Neuronal stem cell (in vitro differentiated cells): ENCODE measurements around the gene C12orf76.
A peak's percentile ranks its signal among the peaks of the same experiment; 100 is the strongest.
"Not testable (repeated sequence)": the region's sequence is repeated elsewhere in the genome, so short reads cannot be mapped to it uniquely, and the experiment has no call there.

Experiments used
- DNase-seq: peaks from one replicate; pipeline ENCODE4 v3.0.0-alpha.2; 2013; ENCODE audit warnings: low spot score
- H2AFZ ChIP-seq: one replicate; pipeline ENCODE4 v1.6.1; 2013; ENCODE audit warnings: mild to moderate bottlenecking, low read length, inconsistent platforms
- H2AK5ac ChIP-seq: 2 replicates; pipeline ENCODE4 v1.6.1; 2013; ENCODE audit warnings: low read depth, mild to moderate bottlenecking, inconsistent platforms, low read length, moderate library complexity, mixed read lengths
- H2BK120ac ChIP-seq: 2 replicates; pipeline ENCODE4 v1.6.1; 2013; ENCODE audit warnings: low read depth, mild to moderate bottlenecking, inconsistent platforms, low read length, moderate library complexity, mixed read lengths
- H2BK12ac ChIP-seq: one replicate; pipeline ENCODE4 v1.6.1; 2013; ENCODE audit warnings: low read length, inconsistent platforms
- H2BK15ac ChIP-seq: 2 replicates; pipeline ENCODE4 v1.6.1; 2013; ENCODE audit warnings: mild to moderate bottlenecking, low read length, inconsistent platforms, mixed read lengths
- H2BK5ac ChIP-seq: one replicate; pipeline ENCODE4 v1.6.1; 2013; ENCODE audit warnings: inconsistent platforms, mild to moderate bottlenecking, low read length, moderate library complexity
- H3K14ac ChIP-seq: one replicate; pipeline ENCODE4 v1.6.1; 2013; ENCODE audit warnings: low read length, inconsistent platforms
- H3K18ac ChIP-seq: 2 replicates; pipeline ENCODE4 v1.6.1; 2013; ENCODE audit warnings: low read length, inconsistent platforms
- H3K23ac ChIP-seq: 2 replicates; pipeline ENCODE4 v1.6.1; 2013; ENCODE audit warnings: low read depth, mild to moderate bottlenecking, mixed read lengths, low read length, inconsistent platforms; ENCODE audit not compliant: poor library complexity
- H3K27ac ChIP-seq: replicated peaks from 3 replicates; pipeline ENCODE4 v1.5.1; 2013; ENCODE audit warnings: low read length, inconsistent platforms
- H3K27me3 ChIP-seq, 3 experiments: 2 replicates each; pipeline ENCODE4 v1.6.1; 2013; ENCODE audit warnings: low read length in 3 of 3, mild to moderate bottlenecking in 2 of 3, inconsistent platforms in 1 of 3, low read depth in 1 of 3, mixed read lengths in 1 of 3, moderate library complexity in 1 of 3; ENCODE audit not compliant: control insufficient read depth in 3 of 3, insufficient read depth in 3 of 3
- H3K36me3 ChIP-seq, 2 donors: replicated peaks in 1 of 2; 2 replicates each; pipeline ENCODE4 v1.6.1; 2013; ENCODE audit warnings: low read length in 2 of 2; ENCODE audit not compliant: control insufficient read depth in 2 of 2, insufficient read depth in 2 of 2
- H3K4ac ChIP-seq: 2 replicates; pipeline ENCODE4 v1.6.1; 2013; ENCODE audit warnings: inconsistent platforms, mild to moderate bottlenecking, low read length, moderate library complexity
- H3K4me1 ChIP-seq, 2 donors: 1 replicate in 1 of 2; 2 replicates in 1 of 2; pipeline ENCODE4 v1.6.1; 2013; ENCODE audit warnings: low read length in 2 of 2, low read depth in 1 of 2; ENCODE audit not compliant: control insufficient read depth in 2 of 2, insufficient read depth in 1 of 2
- H3K4me2 ChIP-seq: one replicate; pipeline ENCODE4 v1.6.1; 2013; ENCODE audit warnings: mild to moderate bottlenecking, low read length, inconsistent platforms; ENCODE audit not compliant: insufficient read depth, poor library complexity, severe bottlenecking
- H3K4me3 ChIP-seq, 2 donors: 2 replicates each; pipeline ENCODE4 v1.5.1; 2013; ENCODE audit warnings: low read length in 2 of 2, mild to moderate bottlenecking in 2 of 2, inconsistent platforms in 1 of 2, moderate library complexity in 1 of 2
- H3K79me1 ChIP-seq: one replicate; pipeline ENCODE4 v1.6.1; 2013; ENCODE audit warnings: low read depth, mild to moderate bottlenecking, inconsistent platforms, low read length, moderate library complexity
- H3K9ac ChIP-seq: one replicate; pipeline ENCODE4 v1.6.1; 2013; ENCODE audit warnings: mild to moderate bottlenecking, low read depth, low read length, inconsistent platforms; ENCODE audit not compliant: poor library complexity
- H3K9me3 ChIP-seq, 2 donors: replicated peaks in 1 of 2; 2 replicates each; pipeline versions ENCODE3 to v1.6.1; 2013; ENCODE audit warnings: low read length in 2 of 2, mild to moderate bottlenecking in 2 of 2, inconsistent platforms in 1 of 2, low read depth in 1 of 2, mixed read lengths in 1 of 2, moderate library complexity in 1 of 2; ENCODE audit not compliant: control insufficient read depth in 2 of 2, insufficient read depth in 1 of 2
- H4K8ac ChIP-seq: one replicate; pipeline ENCODE4 v1.6.1; 2013; ENCODE audit warnings: low read depth, mild to moderate bottlenecking, inconsistent platforms, low read length, moderate library complexity
- H4K91ac ChIP-seq: one replicate; pipeline ENCODE4 v1.6.1; 2013; ENCODE audit warnings: low read length, low read depth, mild to moderate bottlenecking, inconsistent platforms; ENCODE audit not compliant: poor library complexity
- WGBS, 2 donors: extraction: QIAGEN DNeasy Blood & Tissue Kit; methylation state at CpG; one replicate each; pipeline ENCODE4 v1.1.7; 2013; ENCODE audit warnings: missing lambda C conversion rate in 2 of 2, mixed read lengths in 1 of 2; ENCODE audit not compliant: insufficient read length in 2 of 2, insufficient replicate concordance in 1 of 2; ENCODE audit errors: extremely low coverage in 2 of 2; 5-methylcytosine and 5-hydroxymethylcytosine counted together

C12orf76 gene

DNA sequence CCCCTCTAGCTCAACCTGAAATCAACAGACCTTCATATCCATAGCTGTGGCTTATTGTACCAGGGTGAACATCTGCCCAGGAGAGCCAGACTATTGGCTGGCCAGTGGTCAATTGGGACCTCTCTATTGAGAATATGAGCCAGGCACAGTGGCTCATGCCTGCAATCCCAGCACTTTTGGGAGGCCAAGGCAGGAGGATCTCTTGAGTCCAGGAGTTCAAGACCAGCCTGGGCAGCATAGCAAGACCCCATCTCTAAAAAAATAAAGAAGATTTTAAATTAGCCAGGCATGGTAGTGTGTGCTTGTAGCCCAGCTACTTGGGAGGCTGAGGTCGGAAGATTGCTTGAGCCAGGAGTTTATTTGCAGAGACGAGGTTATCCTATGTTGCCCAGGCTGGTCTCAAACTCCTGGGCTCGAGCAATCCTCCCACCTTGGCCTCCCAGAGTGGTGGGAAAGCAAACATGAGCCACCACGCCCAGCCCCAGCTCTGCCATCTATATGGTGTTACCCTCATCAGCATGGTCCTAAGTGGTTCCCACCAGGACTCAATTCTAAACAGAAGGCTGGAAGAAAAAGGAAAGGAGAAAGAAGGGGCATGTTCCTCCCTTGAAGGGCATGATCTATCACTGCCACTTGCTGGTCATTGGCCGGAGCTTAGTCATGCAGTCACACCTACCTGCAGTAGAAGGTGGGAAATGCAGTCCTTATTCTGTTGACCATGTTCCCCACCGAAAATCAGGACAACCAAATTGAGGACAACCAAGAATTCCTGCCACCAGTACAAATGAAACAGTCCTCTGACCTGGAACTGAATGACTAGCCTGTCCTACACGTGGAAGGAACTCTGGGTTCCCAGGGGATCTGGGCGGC lies 42.2 kb upstream of the C12orf76 start:
- no peak overlapping the region for H4K91ac ChIP-seq
- H3K27ac ChIP-seq = no peak overlapping the region
- no peak overlapping the region for H2BK120ac ChIP-seq
- H3K36me3 ChIP-seq = no peaks in the 10 kb centered on the region
- no peak overlapping the region for H3K14ac ChIP-seq
- H3K4ac ChIP-seq = no peak overlapping the region
- H3K4me3 ChIP-seq = no peak overlapping the region
- H2BK12ac ChIP-seq = no peak overlapping the region
- H3K4me1 ChIP-seq = no peaks in the 10 kb centered on the region
- no peak overlapping the region for H2AFZ ChIP-seq
- H3K4me2 ChIP-seq = no peak overlapping the region
- no peak overlapping the region for H3K18ac ChIP-seq
- no peaks in the 10 kb centered on the region for H3K79me1 ChIP-seq
- no peak overlapping the region for H4K8ac ChIP-seq
- H2BK15ac ChIP-seq = no peak overlapping the region
- H3K9me3 ChIP-seq = no peaks in the 10 kb centered on the region
- H2BK5ac ChIP-seq = no peak overlapping the region
- H3K27me3 ChIP-seq = peaks cover 0 to 3% (median 0%) of the 10 kb centered on the region in 3 experiments
- no peak overlapping the region for H3K9ac ChIP-seq
- no CpG with 5 or more reads among the region's 8 CpGs for WGBS, 2 donors
- DNase-seq = no peak
- H3K23ac ChIP-seq = no peak overlapping the region
- H2AK5ac ChIP-seq = no peak overlapping the region

DNA sequence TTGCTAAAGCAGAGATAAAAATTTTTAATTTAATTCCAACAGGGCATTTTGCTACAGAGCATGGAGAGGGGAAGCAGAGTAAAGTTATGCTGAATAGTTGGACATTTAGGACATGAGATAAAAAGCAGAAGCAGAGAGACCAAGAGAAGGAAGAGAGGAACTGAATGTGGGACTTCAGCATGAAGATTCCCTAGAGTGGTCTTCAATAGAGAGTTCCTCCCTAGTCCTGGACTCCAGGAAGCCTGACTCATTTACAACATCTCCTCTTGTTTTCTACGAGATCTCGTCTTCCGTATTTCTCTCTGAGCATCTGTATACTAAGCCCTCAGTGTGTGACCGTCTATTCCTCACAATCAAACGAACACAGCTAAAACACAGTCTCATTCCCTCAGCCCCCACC lies 40.6 kb upstream of the C12orf76 start:
- H3K27me3 ChIP-seq = peaks cover 0 to 2% (median 0%) of the 10 kb centered on the region in 3 experiments
- no peak overlapping the region for H2AFZ ChIP-seq
- no peak overlapping the region for H2BK5ac ChIP-seq
- no peak overlapping the region for H3K9ac ChIP-seq
- no peak overlapping the region for H2BK12ac ChIP-seq
- H2AK5ac ChIP-seq = no peak overlapping the region
- no peak overlapping the region for H3K14ac ChIP-seq
- H2BK120ac ChIP-seq = no peak overlapping the region
- no peak overlapping the region for H3K27ac ChIP-seq
- no CpG with 5 or more reads among the region's 5 CpGs for WGBS, 2 donors
- H4K91ac ChIP-seq = no peak overlapping the region
- H3K9me3 ChIP-seq = no peaks in the 10 kb centered on the region
- H3K23ac ChIP-seq = no peak overlapping the region
- H3K4me2 ChIP-seq = no peak overlapping the region
- no peak overlapping the region for H2BK15ac ChIP-seq
- H3K18ac ChIP-seq = no peak overlapping the region
- no peak overlapping the region for H3K4ac ChIP-seq
- no peak overlapping the region for H4K8ac ChIP-seq
- DNase-seq = no peak
- no peaks in the 10 kb centered on the region for H3K79me1 ChIP-seq
- no peaks in the 10 kb centered on the region for H3K36me3 ChIP-seq
- no peak overlapping the region for H3K4me3 ChIP-seq
- no peaks in the 10 kb centered on the region for H3K4me1 ChIP-seq

DNA sequence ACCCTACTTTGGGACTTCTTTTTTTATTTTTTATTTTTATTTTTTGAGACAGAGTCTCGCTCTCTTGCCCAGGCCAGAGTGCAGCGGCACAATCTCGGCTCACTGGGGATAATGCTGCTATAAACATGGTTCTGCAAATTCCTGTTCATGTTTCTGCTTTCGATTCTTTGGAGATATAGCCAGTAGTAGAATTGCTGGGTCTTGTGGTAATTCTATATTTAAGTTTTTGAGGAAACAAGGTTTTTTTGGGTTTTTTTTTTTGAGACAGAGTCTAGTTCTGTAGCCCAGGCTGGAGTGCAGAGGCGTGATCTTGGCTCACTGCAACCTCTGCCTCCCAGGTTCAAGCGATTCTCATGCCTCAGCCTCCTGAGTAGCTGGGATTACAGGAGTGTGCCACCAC lies 39.9 kb upstream of the C12orf76 start:
- H3K9ac ChIP-seq, H3K4me2 ChIP-seq, H3K27ac ChIP-seq, H3K27me3 ChIP-seq, H2AFZ ChIP-seq, H2BK5ac ChIP-seq, H3K4me1 ChIP-seq, H3K9me3 ChIP-seq, H4K8ac ChIP-seq, H3K79me1 ChIP-seq, H3K18ac ChIP-seq, H3K14ac ChIP-seq, H2BK120ac ChIP-seq, H2BK12ac ChIP-seq, H3K4ac ChIP-seq, H4K91ac ChIP-seq, H3K36me3 ChIP-seq, DNase-seq, H2AK5ac ChIP-seq, H2BK15ac ChIP-seq, H3K4me3 ChIP-seq, H3K23ac ChIP-seq: not testable (repeated sequence)
- WGBS, 2 donors = no CpG with 5 or more reads among the region's 6 CpGs

DNA sequence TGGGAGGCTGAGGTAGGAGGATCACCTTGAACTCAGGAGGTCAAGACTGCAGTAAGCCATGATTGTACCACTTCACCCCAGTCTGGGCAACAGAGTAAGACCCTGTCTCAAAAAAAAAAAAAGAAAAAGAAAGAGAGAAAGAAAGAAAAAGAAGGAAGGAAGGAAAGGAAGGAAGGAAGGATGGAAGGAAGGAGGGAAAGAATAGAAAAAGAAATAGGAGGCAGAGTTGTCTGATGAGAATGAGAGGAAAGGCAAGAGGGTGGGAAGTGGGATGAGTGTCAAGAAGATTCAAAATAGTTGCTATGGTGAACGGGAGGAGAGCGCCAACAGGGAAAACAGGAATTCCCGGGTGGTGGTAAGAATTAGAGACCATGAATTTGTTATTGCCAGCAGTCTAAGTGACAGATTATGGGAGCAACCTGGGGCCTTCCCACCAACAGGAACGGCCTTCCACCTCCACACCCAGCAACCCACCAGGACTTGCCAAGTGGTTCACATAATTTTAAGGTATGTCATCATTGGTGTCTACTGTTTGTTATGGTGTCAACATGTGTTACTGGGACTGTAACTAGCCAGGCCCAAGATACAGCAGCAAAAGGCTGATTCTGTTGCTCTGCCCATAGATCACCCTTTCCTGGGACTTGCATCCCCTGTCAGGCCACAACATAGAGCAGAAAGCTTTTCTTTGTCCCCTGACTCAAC lies 36.1 kb upstream of the C12orf76 start:
- H3K4ac ChIP-seq = no peak overlapping the region
- no CpG with 5 or more reads among the region's 4 CpGs for WGBS, 2 donors
- no peak overlapping the region for H4K8ac ChIP-seq
- H2BK12ac ChIP-seq = no peak overlapping the region
- H2BK5ac ChIP-seq = no peak overlapping the region
- H3K23ac ChIP-seq = no peak overlapping the region
- H3K4me1 ChIP-seq = no peaks in the 10 kb centered on the region
- H4K91ac ChIP-seq = no peak overlapping the region
- H3K36me3 ChIP-seq = no peaks in the 10 kb centered on the region
- no peak for DNase-seq
- H2BK120ac ChIP-seq = no peak overlapping the region
- no peaks in the 10 kb centered on the region for H3K79me1 ChIP-seq
- H2AK5ac ChIP-seq = no peak overlapping the region
- no peak overlapping the region for H3K27ac ChIP-seq
- no peak overlapping the region for H3K14ac ChIP-seq
- H3K4me2 ChIP-seq = no peak overlapping the region
- H3K9me3 ChIP-seq = no peaks in the 10 kb centered on the region
- H3K27me3 ChIP-seq = peaks cover 0 to 2% (median 0%) of the 10 kb centered on the region in 3 experiments
- H3K18ac ChIP-seq = no peak overlapping the region
- H3K4me3 ChIP-seq = no peak overlapping the region
- peak overlapping the region; percentile 79 for H2AFZ ChIP-seq
- H2BK15ac ChIP-seq = no peak overlapping the region
- no peak overlapping the region for H3K9ac ChIP-seq
